Mammary epithelial cell (primary cell): ENCODE results near the gene DNAJA3.

ENCODE experiments used
- EZH2 ChIP-seq: IDR thresholded peaks from 2 replicates; pipeline ENCODE4 v1.6.1; 2012; ENCODE audit warnings: low read length, inconsistent platforms, borderline replicate concordance
- TF ChIP-seq, protein P1 (sequence below), 2 donors: IDR thresholded peaks in 1 of 2; conservative IDR thresholded peaks in 1 of 2; 2 replicates each; pipeline ENCODE4 v1.5.1; 2011 to 2012; ENCODE audit warnings: inconsistent platforms in 2 of 2, low read length in 2 of 2, mild to moderate bottlenecking in 2 of 2, control low read depth in 1 of 2, low read depth in 1 of 2; ENCODE audit not compliant: insufficient read depth in 1 of 2; ENCODE audit errors: extremely low read depth in 1 of 2

DNA sequence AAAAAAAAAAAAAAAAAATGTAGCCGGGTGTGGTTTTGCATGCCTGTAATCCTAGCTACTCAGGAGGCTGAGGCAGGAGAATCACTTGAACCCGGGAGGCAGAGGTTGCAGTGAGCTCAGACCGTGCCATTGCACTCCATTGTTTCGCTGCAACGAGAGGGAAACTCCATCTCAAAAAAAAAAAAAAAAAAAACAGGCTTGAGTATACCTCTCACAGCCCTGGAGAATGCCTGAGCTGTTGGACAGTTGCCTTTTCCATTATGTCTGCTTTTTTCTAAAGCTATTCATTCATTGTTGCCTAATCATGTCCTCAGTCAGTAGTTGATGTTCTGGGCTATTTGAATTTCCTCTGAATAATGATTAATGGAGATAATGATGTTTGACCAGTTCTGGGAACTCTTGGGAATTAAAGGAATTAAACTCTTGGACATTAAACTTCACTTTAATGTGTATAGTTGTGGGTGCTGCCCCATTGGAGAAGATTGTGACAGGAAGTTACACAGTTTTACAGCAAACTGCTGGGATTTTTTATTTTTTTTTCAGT is 62.4 kb downstream of the DNAJA3 start:
- TF ChIP-seq, protein P1, sequence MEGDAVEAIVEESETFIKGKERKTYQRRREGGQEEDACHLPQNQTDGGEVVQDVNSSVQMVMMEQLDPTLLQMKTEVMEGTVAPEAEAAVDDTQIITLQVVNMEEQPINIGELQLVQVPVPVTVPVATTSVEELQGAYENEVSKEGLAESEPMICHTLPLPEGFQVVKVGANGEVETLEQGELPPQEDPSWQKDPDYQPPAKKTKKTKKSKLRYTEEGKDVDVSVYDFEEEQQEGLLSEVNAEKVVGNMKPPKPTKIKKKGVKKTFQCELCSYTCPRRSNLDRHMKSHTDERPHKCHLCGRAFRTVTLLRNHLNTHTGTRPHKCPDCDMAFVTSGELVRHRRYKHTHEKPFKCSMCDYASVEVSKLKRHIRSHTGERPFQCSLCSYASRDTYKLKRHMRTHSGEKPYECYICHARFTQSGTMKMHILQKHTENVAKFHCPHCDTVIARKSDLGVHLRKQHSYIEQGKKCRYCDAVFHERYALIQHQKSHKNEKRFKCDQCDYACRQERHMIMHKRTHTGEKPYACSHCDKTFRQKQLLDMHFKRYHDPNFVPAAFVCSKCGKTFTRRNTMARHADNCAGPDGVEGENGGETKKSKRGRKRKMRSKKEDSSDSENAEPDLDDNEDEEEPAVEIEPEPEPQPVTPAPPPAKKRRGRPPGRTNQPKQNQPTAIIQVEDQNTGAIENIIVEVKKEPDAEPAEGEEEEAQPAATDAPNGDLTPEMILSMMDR (conservative IDR thresholded peaks at IDR 0.05 in 1 of 2, IDR thresholded peaks at IDR 0.05 in 1 of 2; ENCODE audit: extremely low read depth in 1 of 2, insufficient read depth in 1 of 2, low read depth in 1 of 2, low read length in 2 of 2): no peak
- no peak for TF ChIP-seq EZH2
